ENCODE results near the gene DST. TPM values are rescaled to one million over a fixed set of nuclear protein-coding genes. Genes with fewer than 3 reads are reported as not detected.

DST gene
- total RNA-seq, 1 donor from 2014 or later: 6.0 TPM

GRCh38 chr6:56640374-56640773 lies 2.3 kb downstream of the DST start:
- intact Hi-C loops (cut with micrococcal nuclease): loop anchor here (2.0 kb wide), 1 partner anchor 30 kb away; no protein-coding TSS in a partner anchor
- Mint-ChIP-seq H3K4me3 (no peak overlapping the region), H3K27ac (no peak overlapping the region), H3K4me1 (ENCODE audit: low read depth) (no peaks in the 10 kb centered on the region), H3K9me3 (no peaks in the 10 kb centered on the region), H3K36me3 (ENCODE audit: low read depth) (no peaks in the 10 kb centered on the region), H3K27me3 (ENCODE audit: insufficient read depth) (no peaks in the 10 kb centered on the region)
- no peak for DNase-seq (ENCODE audit: low spot score)

- Mint-ChIP-seq H3K4me1 (ENCODE audit: low read depth) (no peaks in the 10 kb centered on the region), H3K9me3 (no peaks in the 10 kb centered on the region), H3K27me3 (ENCODE audit: insufficient read depth) (no peaks in the 10 kb centered on the region), H3K27ac (no peak overlapping the region), H3K36me3 (ENCODE audit: low read depth) (no peaks in the 10 kb centered on the region), H3K4me3 (no peak overlapping the region)
- intact Hi-C loops (cut with micrococcal nuclease): loop anchor here (5.0 kb wide), 1 partner anchor 679 kb away; the partner anchor contains the start of gene PRIM2
- DNase-seq (ENCODE audit: low spot score): no peak
These were observed 3.9 kb downstream of the DST start for GRCh38 chr6:56638760-56639159.

GRCh38 chr6:56637640-56638039 lies 5.0 kb downstream of the DST start:
- Mint-ChIP-seq H3K9me3 (no peaks in the 10 kb centered on the region), H3K27ac (no peak overlapping the region), H3K27me3 (ENCODE audit: insufficient read depth) (no peaks in the 10 kb centered on the region), H3K4me1 (ENCODE audit: low read depth) (no peaks in the 10 kb centered on the region), H3K36me3 (ENCODE audit: low read depth) (no peaks in the 10 kb centered on the region), H3K4me3 (no peak overlapping the region)
- DNase-seq (ENCODE audit: low spot score): no peak
- intact Hi-C loops (cut with micrococcal nuclease): loop anchor here (1.0 to 5.0 kb wide), 3 partner anchors 62 to 680 kb away; partner anchors contain the start of gene PRIM2

GRCh38 chr6:56628105-56628504 lies 14.6 kb downstream of the DST start:
- peaks cover 2% of the 10 kb centered on the region for H3K36me3 Mint-ChIP-seq (ENCODE audit: low read depth)
- DNase-seq (ENCODE audit: low spot score): no peak
- H3K27ac Mint-ChIP-seq: no peak overlapping the region
- H3K4me3 Mint-ChIP-seq: no peak overlapping the region
- H3K27me3 Mint-ChIP-seq (ENCODE audit: insufficient read depth): peaks cover 1% of the 10 kb centered on the region
- no peaks in the 10 kb centered on the region for H3K9me3 Mint-ChIP-seq
- intact Hi-C loops (cut with micrococcal nuclease): no loop called here
- H3K4me1 Mint-ChIP-seq (ENCODE audit: low read depth): no peaks in the 10 kb centered on the region

GRCh38 chr6:56625356-56625755 lies 17.3 kb downstream of the DST start:
- intact Hi-C loops (cut with micrococcal nuclease): no loop called here
- no peaks in the 10 kb centered on the region for H3K4me1 Mint-ChIP-seq (ENCODE audit: low read depth)
- peaks cover 2% of the 10 kb centered on the region for H3K36me3 Mint-ChIP-seq (ENCODE audit: low read depth)
- no peaks in the 10 kb centered on the region for H3K27me3 Mint-ChIP-seq (ENCODE audit: insufficient read depth)
- no peak for DNase-seq (ENCODE audit: low spot score)
- no peak overlapping the region for H3K4me3 Mint-ChIP-seq
- no peak overlapping the region for H3K27ac Mint-ChIP-seq
- H3K9me3 Mint-ChIP-seq: no peaks in the 10 kb centered on the region

GRCh38 chr6:56624728-56625069 lies 18.0 kb downstream of the DST start:
- Mint-ChIP-seq H3K27me3 (ENCODE audit: insufficient read depth) (no peaks in the 10 kb centered on the region), H3K4me1 (ENCODE audit: low read depth) (no peaks in the 10 kb centered on the region), H3K9me3 (no peaks in the 10 kb centered on the region), H3K36me3 (ENCODE audit: low read depth) (peaks cover 2% of the 10 kb centered on the region), H3K4me3 (no peak overlapping the region), H3K27ac (no peak overlapping the region)
- no peak for DNase-seq (ENCODE audit: low spot score)
- intact Hi-C loops (cut with micrococcal nuclease): no loop called here

- Mint-ChIP-seq H3K4me1 (ENCODE audit: low read depth) (no peaks in the 10 kb centered on the region), H3K27ac (no peak overlapping the region), H3K4me3 (no peak overlapping the region), H3K27me3 (ENCODE audit: insufficient read depth) (no peaks in the 10 kb centered on the region), H3K36me3 (ENCODE audit: low read depth) (peaks cover 2% of the 10 kb centered on the region), H3K9me3 (no peaks in the 10 kb centered on the region)
- intact Hi-C loops (cut with micrococcal nuclease): no loop called here
- DNase-seq (ENCODE audit: low spot score): no peak
These were observed 18.5 kb downstream of the DST start for GRCh38 chr6:56624046-56624727.

GRCh38 chr6:56620229-56620868 lies 22.3 kb downstream of the DST start:
- intact Hi-C loops (cut with micrococcal nuclease): no loop called here
- DNase-seq (ENCODE audit: low spot score): no peak
- Mint-ChIP-seq H3K4me1 (ENCODE audit: low read depth) (no peaks in the 10 kb centered on the region), H3K9me3 (no peaks in the 10 kb centered on the region), H3K27ac (no peak overlapping the region), H3K4me3 (no peak overlapping the region), H3K27me3 (ENCODE audit: insufficient read depth) (no peaks in the 10 kb centered on the region), H3K36me3 (ENCODE audit: low read depth) (no peaks in the 10 kb centered on the region)

GRCh38 chr6:56618050-56618449 lies 24.6 kb downstream of the DST start:
- Mint-ChIP-seq H3K4me3 (no peak overlapping the region), H3K9me3 (no peaks in the 10 kb centered on the region), H3K4me1 (ENCODE audit: low read depth) (no peaks in the 10 kb centered on the region), H3K27me3 (ENCODE audit: insufficient read depth) (no peaks in the 10 kb centered on the region), H3K36me3 (ENCODE audit: low read depth) (no peaks in the 10 kb centered on the region), H3K27ac (no peak overlapping the region)
- DNase-seq (ENCODE audit: low spot score): no peak
- intact Hi-C loops (cut with micrococcal nuclease): no loop called here

- Mint-ChIP-seq H3K27me3 (ENCODE audit: insufficient read depth) (no peaks in the 10 kb centered on the region), H3K27ac (no peak overlapping the region), H3K4me3 (no peak overlapping the region), H3K4me1 (ENCODE audit: low read depth) (no peaks in the 10 kb centered on the region), H3K9me3 (no peaks in the 10 kb centered on the region), H3K36me3 (ENCODE audit: low read depth) (no peaks in the 10 kb centered on the region)
- no peak for DNase-seq (ENCODE audit: low spot score)
- intact Hi-C loops (cut with micrococcal nuclease): no loop called here
These were observed 25.7 kb downstream of the DST start for GRCh38 chr6:56616967-56617366.

GRCh38 chr6:56613247-56613851 lies 29.3 kb downstream of the DST start:
- no peak overlapping the region for H3K27ac Mint-ChIP-seq
- H3K4me3 Mint-ChIP-seq: no peak overlapping the region
- DNase-seq (ENCODE audit: low spot score): no peak
- intact Hi-C loops (cut with micrococcal nuclease): no loop called here
- no peaks in the 10 kb centered on the region for H3K36me3 Mint-ChIP-seq (ENCODE audit: low read depth)
- no peaks in the 10 kb centered on the region for H3K9me3 Mint-ChIP-seq
- H3K4me1 Mint-ChIP-seq (ENCODE audit: low read depth): no peaks in the 10 kb centered on the region
- no peaks in the 10 kb centered on the region for H3K27me3 Mint-ChIP-seq (ENCODE audit: insufficient read depth)

GRCh38 chr6:56608332-56608731 lies 34.4 kb downstream of the DST start:
- Mint-ChIP-seq H3K36me3 (ENCODE audit: low read depth) (no peaks in the 10 kb centered on the region), H3K4me1 (ENCODE audit: low read depth) (no peaks in the 10 kb centered on the region), H3K27ac (no peak overlapping the region), H3K4me3 (no peak overlapping the region), H3K9me3 (no peaks in the 10 kb centered on the region), H3K27me3 (ENCODE audit: insufficient read depth) (peaks cover 8% of the 10 kb centered on the region)
- no peak for DNase-seq (ENCODE audit: low spot score)
- intact Hi-C loops (cut with micrococcal nuclease): no loop called here

GRCh38 chr6:56607111-56607752 lies 35.5 kb downstream of the DST start:
- intact Hi-C loops (cut with micrococcal nuclease): no loop called here
- Mint-ChIP-seq H3K4me3 (no peak overlapping the region), H3K36me3 (ENCODE audit: low read depth) (no peaks in the 10 kb centered on the region), H3K9me3 (no peaks in the 10 kb centered on the region), H3K27ac (no peak overlapping the region), H3K4me1 (ENCODE audit: low read depth) (no peaks in the 10 kb centered on the region), H3K27me3 (ENCODE audit: insufficient read depth) (peaks cover 13% of the 10 kb centered on the region)
- no peak for DNase-seq (ENCODE audit: low spot score)
